Measurements from ENCODE around the gene CCL24. TPM values are rescaled to one million over a fixed set of nuclear protein-coding genes. Genes with fewer than 3 reads are reported as not detected.

The CCL24 gene
- total and polyA plus RNA-seq, 8 donors: 0.38 to 3.3 (median 1.2) TPM; not detected in 3

DNA sequence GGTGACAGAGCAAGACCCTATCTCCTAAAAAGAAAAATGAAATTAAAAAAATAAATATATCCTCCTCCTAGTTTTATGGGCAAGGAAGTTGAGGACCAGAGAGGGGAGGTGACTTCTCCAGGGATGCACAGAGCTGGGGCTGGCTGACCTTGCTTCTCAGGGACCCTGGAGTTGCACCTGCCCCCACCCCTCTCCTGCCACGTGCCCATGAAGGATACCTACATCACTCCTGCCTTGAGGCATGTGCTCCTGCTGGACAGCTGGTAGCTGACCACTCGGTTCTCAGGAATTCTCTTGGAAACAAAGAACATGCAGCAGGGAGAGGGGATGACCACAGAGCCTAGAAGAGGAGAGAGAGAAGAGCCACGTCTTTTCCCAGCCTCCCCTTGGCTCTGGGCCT, 522 bp downstream of the CCL24 start:
- no peaks in the 10 kb centered on the region for H3K36me3 ChIP-seq
- no peak for ATAC-seq
- H3K27me3 ChIP-seq: no peaks in the 10 kb centered on the region
- no peak overlapping the region for H3K27ac ChIP-seq
- no peak for TF ChIP-seq CTCF (IDR thresholded peaks at IDR 0.05)
- no peaks in the 10 kb centered on the region for H3K9me3 ChIP-seq
- intact Hi-C loops (cut with DNase I): no loop called here
- no peak for DNase-seq
- H3K4me3 ChIP-seq: no peak overlapping the region
- peaks cover 0 to 6% of the 10 kb centered on the region in 2 donors for H3K4me1 ChIP-seq

GRCh38 chr7:75811894-75812678, 1.5 kb downstream of the CCL24 start:
- peaks cover 0 to 6% of the 10 kb centered on the region in 2 donors for H3K4me1 ChIP-seq
- DNase-seq (no peak), ATAC-seq (no peak)
- peaks cover 0 to 8% of the 10 kb centered on the region in 2 donors for H3K9me3 ChIP-seq
- H3K27me3 ChIP-seq: no peaks in the 10 kb centered on the region
- TF ChIP-seq CTCF (IDR thresholded peaks at IDR 0.05): no peak
- H3K4me3 ChIP-seq: no peak overlapping the region
- intact Hi-C loops (cut with DNase I): no loop called here
- no peak overlapping the region for H3K27ac ChIP-seq
- H3K36me3 ChIP-seq: no peaks in the 10 kb centered on the region

- no peaks in the 10 kb centered on the region for H3K36me3 ChIP-seq
- H3K4me3 ChIP-seq: no peak overlapping the region
- no peak for TF ChIP-seq CTCF (IDR thresholded peaks at IDR 0.05)
- no peak for ATAC-seq
- peaks cover 0 to 25% of the 10 kb centered on the region in 2 donors for H3K9me3 ChIP-seq
- no peak for DNase-seq
- intact Hi-C loops (cut with DNase I): no loop called here
- no peak overlapping the region for H3K27ac ChIP-seq
- peaks cover 0 to 6% of the 10 kb centered on the region in 2 donors for H3K4me1 ChIP-seq
- H3K27me3 ChIP-seq: no peaks in the 10 kb centered on the region
Observed at GRCh38 chr7:75809396-75809795, 4.2 kb downstream of the CCL24 start.

DNA sequence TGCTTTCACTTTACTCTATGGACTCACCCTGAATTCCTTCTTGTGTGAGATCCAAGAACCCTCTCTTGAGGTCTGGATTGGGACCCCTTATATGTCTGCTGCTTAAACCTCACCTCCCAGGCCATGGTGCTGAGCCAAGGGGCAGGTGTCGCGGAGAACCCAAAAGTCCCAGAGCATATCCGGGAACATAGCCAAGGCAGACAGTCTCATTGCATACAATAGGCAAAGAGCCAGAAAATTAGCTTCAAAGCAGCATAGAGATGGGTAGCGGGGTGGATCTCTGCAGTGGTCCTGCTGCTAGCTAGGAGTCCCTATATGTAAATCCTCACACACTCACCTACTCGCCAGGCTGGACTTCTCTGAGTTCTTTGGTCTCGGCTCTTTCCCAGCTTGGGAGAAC, 5.5 kb downstream of the CCL24 start:
- H3K27ac ChIP-seq: no peak overlapping the region
- intact Hi-C loops (cut with DNase I): no loop called here
- DNase-seq (no peak), ATAC-seq (no peak)
- H3K9me3 ChIP-seq: peaks cover 0 to 25% of the 10 kb centered on the region in 2 donors
- TF ChIP-seq CTCF (IDR thresholded peaks at IDR 0.05): no peak
- H3K4me1 ChIP-seq: peaks cover 0 to 2% of the 10 kb centered on the region in 2 donors
- H3K36me3 ChIP-seq: no peaks in the 10 kb centered on the region
- H3K27me3 ChIP-seq: no peaks in the 10 kb centered on the region
- H3K4me3 ChIP-seq: no peak overlapping the region

GRCh38 chr7:75807452-75807851, 6.2 kb downstream of the CCL24 start:
- Histone ChIP-seq H3K4me1 (no peaks in the 10 kb centered on the region), H3K27ac (no peak overlapping the region), H3K9me3 (peaks cover 0 to 25% of the 10 kb centered on the region in 2 donors), H3K36me3 (no peaks in the 10 kb centered on the region), H3K4me3 (no peak overlapping the region), H3K27me3 (no peaks in the 10 kb centered on the region)
- no peak for TF ChIP-seq CTCF (IDR thresholded peaks at IDR 0.05)
- intact Hi-C loops (cut with DNase I): no loop called here
- ATAC-seq: no peak
- DNase-seq: no peak

Data from left lung (tissue), 10 donors.